Erythroblast (primary cell): ENCODE results near the gene CAVIN1.

ENCODE experiments used
- DNase-seq, 2 experiments: peaks; one replicate each; lab custom pipeline; 2025; lab: John Stamatoyannopoulos, UW
- GATA1 ChIP-seq: IDR thresholded peaks from 2 replicates; pipeline ENCODE4 v1.6.1; 2011; ENCODE audit warnings: low read depth, mild to moderate bottlenecking, control low read depth, low read length, moderate library complexity
- POLR2A ChIP-seq: IDR thresholded peaks from 2 replicates; pipeline ENCODE4 v1.6.1; 2011; ENCODE audit warnings: mild to moderate bottlenecking, low read length

CAVIN1 gene

GRCh38 chr17:42363231-42363630, 59.8 kb downstream of the CAVIN1 start:
- TF ChIP-seq POLR2A = no peak
- no peak for TF ChIP-seq GATA1

DNA sequence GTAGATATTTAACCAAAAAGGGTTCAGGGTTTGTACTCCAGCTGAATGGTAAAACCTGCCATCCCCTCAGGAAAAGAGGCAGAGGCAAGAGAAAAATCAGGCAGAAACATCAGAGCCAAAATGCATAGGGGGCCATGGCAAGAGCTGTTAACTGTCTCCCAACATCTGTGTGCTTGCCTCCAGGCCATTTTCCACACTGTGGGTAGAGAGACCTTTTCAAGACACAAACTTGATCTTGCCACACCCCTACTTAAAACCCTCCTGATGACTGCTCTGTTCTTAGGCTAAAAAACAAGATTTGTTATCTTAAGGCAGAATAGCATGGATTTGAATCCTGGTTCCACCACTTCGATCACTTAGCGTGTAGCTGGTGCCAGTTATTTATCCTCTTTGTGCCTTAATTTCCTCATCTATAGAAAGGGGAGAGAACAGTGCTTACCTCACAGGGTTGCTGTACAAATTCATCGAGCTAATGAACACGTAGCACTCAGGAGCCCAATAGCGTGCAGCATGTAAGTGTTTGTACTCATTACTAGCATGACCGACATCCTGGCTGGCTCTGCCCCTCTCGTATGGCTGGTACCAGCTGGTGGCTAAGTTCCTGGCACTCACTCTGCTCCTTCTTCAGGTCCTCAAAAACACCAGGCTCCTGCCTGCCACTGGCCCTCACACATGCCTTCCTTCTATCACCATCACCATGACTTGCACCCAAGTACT, 60.7 kb downstream of the CAVIN1 start:
- no peak for DNase-seq
- TF ChIP-seq GATA1 = no peak
- TF ChIP-seq POLR2A = no peak

More at GRCh38 chr17:42363231-42363630, 59.8 kb downstream of the CAVIN1 start:
- DNase-seq = no peak

DNA sequence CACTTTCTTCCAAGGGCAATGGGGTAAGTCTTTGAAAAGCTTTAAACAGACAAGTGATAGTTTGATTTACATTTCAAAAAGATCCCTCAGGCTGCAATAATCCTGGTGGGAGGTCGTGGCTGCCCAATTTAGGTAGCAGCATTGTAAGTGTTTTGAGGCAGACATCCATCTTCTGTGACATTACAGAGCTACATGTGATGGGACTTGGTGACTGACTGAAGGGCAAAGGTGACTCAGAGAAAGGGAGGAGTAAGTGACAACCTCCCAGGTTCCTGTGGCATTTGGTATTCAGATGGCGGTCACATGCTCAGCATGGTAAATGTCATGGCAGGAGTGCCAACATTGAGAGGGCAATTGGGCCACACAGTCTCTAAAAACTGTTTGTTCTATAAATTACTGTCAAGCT, 61.3 kb downstream of the CAVIN1 start:
- no peak for DNase-seq
- TF ChIP-seq GATA1 (no peak), POLR2A (no peak)

DNA sequence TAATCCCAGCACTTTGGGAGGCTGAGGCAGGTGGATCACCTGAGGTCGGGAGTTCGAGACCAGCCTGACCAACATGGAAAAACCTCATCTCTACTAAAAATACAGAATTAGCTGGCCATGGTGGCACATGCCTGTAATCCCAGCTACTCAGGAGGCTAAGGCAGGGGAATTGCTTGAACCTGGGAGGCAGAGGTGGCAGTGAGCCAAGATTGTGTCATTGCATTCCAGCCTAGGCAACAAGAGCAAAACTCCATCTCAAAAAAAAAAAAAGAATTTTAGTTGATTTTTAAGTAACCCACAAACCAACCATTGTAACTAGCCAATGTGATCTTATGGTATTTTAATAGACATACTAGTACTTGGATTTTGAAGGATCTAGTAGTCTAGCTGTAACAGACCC, 62.7 kb downstream of the CAVIN1 start:
- DNase-seq = peak in 1 of 2 experiments; percentile 16

GRCh38 chr17:42359133-42359532, 63.9 kb downstream of the CAVIN1 start:
- no peak for DNase-seq
- TF ChIP-seq POLR2A (no peak), GATA1 (no peak)

- DNase-seq = no peak
- TF ChIP-seq POLR2A (no peak), GATA1 (no peak)
Measured at GRCh38 chr17:42358434-42358833, 64.6 kb downstream of the CAVIN1 start.

DNA sequence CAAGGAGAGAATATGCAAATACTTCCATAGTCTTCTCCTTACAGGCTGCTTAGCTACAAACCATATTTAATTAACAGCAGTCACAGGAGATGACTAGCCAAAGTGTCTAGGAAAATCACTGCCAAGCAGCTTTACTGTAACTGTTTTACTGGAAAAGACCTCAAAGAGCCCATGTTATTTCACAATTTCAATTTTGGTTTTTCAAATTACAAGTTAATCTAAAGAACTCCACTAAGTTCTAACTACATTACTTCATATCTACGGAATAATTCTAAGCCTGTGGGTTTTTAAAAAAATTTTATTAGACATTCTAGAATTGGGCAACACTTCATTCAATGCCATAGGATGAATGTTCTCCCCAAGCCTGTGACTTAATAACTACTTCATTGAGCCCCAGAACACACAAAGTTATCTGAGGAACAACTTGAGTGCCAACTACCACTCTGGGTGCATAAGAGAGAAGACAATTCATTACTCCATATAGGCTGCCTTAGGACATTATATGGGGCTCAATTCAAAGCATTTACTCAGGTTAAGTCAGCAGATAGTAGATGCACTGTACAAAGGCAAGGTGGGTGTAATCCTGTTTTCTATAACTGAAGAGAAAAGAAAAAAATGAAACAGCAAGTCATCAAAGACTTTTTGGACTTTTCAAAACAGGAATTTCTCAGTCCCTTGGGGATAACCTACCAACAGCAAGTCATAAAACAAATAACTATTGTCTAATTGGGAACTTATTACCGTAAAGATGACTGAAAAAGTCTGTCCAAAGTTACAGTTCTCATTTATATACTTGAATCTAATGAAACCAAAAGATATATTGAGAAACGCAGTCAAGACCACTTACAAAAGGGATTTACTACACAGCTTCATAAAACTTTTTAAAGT, 67.9 kb downstream of the CAVIN1 start:
- DNase-seq = no peak
- TF ChIP-seq POLR2A (no peak), GATA1 (no peak)
